ENCODE results near the gene CNTNAP2.

Gene CNTNAP2

DNA sequence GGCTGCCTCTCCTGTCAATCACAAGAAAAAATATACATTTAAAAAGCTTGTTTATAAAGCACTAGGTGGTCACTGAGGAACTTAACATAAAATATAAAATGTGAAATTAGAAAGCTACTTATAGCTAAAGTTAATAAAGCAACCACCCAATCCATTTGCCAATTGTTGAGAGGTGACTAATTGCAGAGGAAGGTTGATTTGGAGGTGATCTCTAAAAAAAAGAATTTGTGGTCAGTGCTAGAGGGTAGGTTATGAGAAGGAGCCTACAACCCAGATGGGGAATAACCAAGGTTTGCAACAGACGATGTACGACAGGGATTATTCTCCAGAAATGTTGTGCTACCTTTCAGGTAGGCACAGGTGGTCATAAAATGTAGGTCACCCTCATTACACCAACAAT, 2029.7 kb downstream of the CNTNAP2 start:
- H3K4me3 ChIP-seq (ENCODE audit: low read depth, low read length), result no peak overlapping the region
- TF ChIP-seq, protein P1, sequence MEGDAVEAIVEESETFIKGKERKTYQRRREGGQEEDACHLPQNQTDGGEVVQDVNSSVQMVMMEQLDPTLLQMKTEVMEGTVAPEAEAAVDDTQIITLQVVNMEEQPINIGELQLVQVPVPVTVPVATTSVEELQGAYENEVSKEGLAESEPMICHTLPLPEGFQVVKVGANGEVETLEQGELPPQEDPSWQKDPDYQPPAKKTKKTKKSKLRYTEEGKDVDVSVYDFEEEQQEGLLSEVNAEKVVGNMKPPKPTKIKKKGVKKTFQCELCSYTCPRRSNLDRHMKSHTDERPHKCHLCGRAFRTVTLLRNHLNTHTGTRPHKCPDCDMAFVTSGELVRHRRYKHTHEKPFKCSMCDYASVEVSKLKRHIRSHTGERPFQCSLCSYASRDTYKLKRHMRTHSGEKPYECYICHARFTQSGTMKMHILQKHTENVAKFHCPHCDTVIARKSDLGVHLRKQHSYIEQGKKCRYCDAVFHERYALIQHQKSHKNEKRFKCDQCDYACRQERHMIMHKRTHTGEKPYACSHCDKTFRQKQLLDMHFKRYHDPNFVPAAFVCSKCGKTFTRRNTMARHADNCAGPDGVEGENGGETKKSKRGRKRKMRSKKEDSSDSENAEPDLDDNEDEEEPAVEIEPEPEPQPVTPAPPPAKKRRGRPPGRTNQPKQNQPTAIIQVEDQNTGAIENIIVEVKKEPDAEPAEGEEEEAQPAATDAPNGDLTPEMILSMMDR (IDR thresholded peaks at IDR 0.05; ENCODE audit: control insufficient read depth, extremely low read depth, insufficient read depth), result no peak
- DNase-seq (ENCODE audit: low read depth), result no peak

- TF ChIP-seq, protein P1 (IDR thresholded peaks at IDR 0.05; ENCODE audit: control insufficient read depth, extremely low read depth, insufficient read depth), result no peak
- no peak overlapping the region for H3K4me3 ChIP-seq (ENCODE audit: low read depth, low read length)
- no peak for DNase-seq (ENCODE audit: low read depth)
Measured at GRCh38 chr7:148147438-148147837, 2030.8 kb downstream of the CNTNAP2 start.

DNA sequence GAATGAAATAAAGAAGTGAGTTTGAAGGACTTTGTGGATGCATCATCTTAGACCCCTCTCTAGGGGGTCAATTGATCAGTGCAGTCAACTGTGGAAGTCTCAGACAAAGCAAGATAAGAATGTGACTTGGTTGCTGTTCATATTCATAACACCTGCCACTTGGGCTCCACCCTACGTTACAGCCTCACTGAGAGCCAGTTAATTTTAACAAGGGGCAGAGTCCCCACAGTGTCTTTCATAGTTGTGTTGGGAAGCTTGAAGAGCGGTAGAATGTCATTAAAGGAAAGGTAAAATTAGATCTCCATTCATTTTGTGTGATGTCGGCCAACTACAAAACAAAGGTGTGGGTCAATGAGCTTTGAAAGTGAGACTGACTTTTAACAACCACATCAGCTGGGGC, 2031.9 kb downstream of the CNTNAP2 start:
- no peak overlapping the region for H3K4me3 ChIP-seq (ENCODE audit: low read depth, low read length)
- TF ChIP-seq, protein P1 (IDR thresholded peaks at IDR 0.05; ENCODE audit: control insufficient read depth, extremely low read depth, insufficient read depth), result no peak
- DNase-seq (ENCODE audit: low read depth), result no peak

DNA sequence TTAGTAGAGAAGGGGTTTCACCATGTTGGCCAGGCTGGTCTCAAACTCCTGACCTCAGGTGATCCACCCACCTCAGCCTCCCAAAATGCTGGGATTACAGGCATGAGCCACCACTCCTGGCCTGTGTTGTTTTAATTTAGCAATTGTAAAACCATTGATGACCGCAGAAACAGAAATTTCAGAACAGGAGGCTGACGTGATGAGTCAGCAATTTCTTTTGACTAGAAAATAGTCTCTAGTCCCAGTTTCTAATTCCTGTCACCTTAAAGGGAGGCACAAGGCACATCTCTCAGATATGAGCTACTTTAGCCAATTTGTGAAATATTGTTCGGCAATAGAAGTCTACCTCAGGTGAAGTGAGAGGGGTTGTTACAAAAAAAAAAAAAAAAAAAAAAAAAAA, 2033.1 kb downstream of the CNTNAP2 start:
- TF ChIP-seq, protein P1 (IDR thresholded peaks at IDR 0.05; ENCODE audit: control insufficient read depth, extremely low read depth, insufficient read depth), result no peak
- no peak overlapping the region for H3K4me3 ChIP-seq (ENCODE audit: low read depth, low read length)
- no peak for DNase-seq (ENCODE audit: low read depth)

DNA sequence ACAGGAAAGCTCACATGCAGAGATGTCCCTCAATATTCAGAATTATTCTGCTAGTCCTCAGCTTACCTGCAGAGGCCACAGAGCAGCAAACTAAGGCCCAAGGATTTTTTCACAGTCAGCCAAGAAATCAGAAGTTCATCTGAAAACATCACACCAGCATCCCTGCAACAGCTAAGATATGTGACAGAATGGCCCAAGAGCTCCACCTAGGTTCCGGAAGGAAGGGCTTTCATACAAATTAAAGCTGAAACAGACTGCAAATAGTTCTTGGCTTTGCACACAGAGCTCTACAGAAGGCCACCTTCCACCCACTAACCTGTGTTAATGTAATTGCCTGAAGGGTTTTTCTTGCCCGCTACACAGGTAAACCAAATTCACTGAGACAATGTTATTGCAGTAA, 2035.2 kb downstream of the CNTNAP2 start:
- TF ChIP-seq, protein P1 (IDR thresholded peaks at IDR 0.05; ENCODE audit: control insufficient read depth, extremely low read depth, insufficient read depth), result no peak
- DNase-seq (ENCODE audit: low read depth), result no peak
- H3K4me3 ChIP-seq (ENCODE audit: low read depth, low read length), result no peak overlapping the region

GRCh38 chr7:148153616-148154284, 2037.1 kb downstream of the CNTNAP2 start:
- peak; percentile 93 for DNase-seq (ENCODE audit: low read depth)
- H3K4me3 ChIP-seq (ENCODE audit: low read depth, low read length), result no peak overlapping the region
- TF ChIP-seq, protein P1 (IDR thresholded peaks at IDR 0.05; ENCODE audit: control insufficient read depth, extremely low read depth, insufficient read depth), result no peak

DNA sequence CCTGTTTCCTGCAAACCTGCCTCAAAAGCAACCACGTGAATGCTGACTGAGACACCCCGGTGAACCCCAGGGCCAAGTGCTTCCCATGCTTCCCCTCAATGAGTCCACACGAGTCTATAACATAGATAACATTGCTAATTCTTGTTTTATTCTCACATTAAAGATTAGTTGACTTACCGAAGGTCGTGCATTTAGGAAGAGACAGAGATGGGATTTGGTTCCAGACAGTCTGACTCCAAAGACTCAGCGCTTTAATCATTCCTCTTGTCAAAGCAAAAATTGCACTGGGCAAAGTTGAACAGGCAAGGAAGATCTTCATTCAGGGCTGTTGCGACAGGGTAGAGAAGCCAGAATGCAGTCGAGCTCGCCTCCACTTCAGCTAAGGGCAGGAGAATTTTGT, 2038.4 kb downstream of the CNTNAP2 start:
- H3K4me3 ChIP-seq (ENCODE audit: low read depth, low read length), result no peak overlapping the region
- no peak for DNase-seq (ENCODE audit: low read depth)
- TF ChIP-seq, protein P1 (IDR thresholded peaks at IDR 0.05; ENCODE audit: control insufficient read depth, extremely low read depth, insufficient read depth), result no peak
